Posterior cingulate gyrus (tissue), 11 donors: ENCODE measurements around the gene ST3GAL6.

Experiments
- DNase-seq, 10 donors: peaks; one replicate each; pipeline versions ENCODE4 v3.0.0 to v3.0.0-alpha.2; 2020 to 2021; ENCODE audit warnings: mixed read lengths in 3 of 10
- intact Hi-C: fragments of 100-400 bp; cut with DNase I; formaldehyde crosslinking; loops from one replicate; pipeline ENCODE4 v1.15.1; 2023

Gene ST3GAL6

DNA sequence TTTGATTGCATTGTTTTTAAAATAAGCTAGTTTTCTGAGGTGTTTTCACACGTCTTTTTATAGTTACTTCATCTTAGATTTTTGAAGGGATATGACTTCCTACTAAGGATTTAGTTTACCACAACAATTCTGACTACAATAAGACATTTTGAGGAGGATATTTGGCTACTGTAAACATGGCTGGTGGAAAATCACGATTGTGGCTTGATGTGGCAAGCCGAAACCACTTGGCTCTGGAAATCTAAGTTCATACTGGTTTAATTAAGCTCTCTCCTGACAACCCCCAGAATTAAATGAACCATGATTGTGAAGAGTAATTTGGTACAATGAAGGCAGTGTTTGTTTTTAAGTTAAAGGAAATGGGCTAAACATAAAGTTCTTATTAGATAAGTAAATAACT is 30.8 kb downstream of the ST3GAL6 start:
- no peak for DNase-seq
- intact Hi-C loops: loop anchor here (10.0 kb wide), 1 partner anchor 749 kb away; no protein-coding TSS in a partner anchor

DNA sequence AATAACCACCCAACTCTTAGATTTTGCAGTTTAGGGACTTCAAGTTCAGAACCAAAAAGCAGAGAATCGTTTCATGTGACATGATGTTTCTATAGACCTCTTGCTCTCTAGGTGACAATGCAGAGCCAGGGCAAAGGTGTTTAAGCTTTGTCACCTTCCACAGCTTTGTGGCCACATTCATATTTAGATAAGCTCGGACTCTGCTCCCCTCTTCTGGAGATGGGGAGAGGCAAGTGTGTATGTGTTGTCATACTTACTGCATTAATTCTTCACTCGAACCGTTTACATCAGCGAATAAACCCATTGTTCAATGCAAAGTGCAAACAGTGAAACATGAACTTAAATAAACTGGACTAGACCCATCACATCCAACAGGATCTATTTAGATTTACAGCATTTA is 33.2 kb downstream of the ST3GAL6 start:
- intact Hi-C loops: loop anchor here (5.0 to 10.0 kb wide), 2 partner anchors 194 to 752 kb away; no protein-coding TSS in a partner anchor
- no peak for DNase-seq

DNA sequence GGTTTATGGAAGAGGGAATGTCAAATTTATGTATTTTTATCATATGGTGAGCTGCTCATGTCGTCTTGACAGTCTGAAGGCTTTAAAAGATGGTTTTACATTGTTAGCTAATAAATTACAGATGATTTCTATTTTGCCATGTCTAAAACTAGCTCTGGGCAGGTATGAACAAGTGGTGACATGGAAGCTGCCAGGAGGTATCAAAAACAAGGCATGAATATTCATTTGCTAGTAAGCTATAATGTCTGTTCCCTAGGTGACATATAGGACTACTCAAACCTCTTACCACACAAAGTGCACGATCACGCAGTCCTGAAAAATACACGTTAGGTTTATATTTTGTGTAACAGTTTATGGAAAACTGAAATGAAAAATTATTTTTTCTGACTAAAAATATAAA is 34.8 kb downstream of the ST3GAL6 start:
- intact Hi-C loops: loop anchor here (5.0 to 10.0 kb wide), 2 partner anchors 196 to 753 kb away; no protein-coding TSS in a partner anchor
- no peak for DNase-seq

DNA sequence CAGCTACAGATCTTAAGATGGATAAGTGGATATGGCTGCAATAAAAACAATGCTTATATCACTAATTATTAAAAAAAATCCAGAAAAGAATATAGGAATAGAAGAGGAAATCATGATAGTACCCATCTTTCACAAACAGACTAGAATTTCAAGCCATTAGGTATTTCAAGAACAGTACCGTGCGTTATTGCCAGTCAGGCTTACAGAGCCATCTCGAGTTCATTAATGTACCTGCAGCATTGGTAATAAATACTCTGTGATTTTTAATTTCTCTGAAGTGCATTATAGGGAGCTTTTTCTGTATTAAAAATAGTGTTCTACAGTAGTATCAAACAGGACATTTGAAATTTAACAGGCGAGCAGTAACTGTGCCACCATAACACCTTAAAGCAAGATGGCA is 35.7 kb downstream of the ST3GAL6 start:
- no peak for DNase-seq
- intact Hi-C loops: loop anchor here (5.0 to 10.0 kb wide), 2 partner anchors 197 to 754 kb away; no protein-coding TSS in a partner anchor

DNA sequence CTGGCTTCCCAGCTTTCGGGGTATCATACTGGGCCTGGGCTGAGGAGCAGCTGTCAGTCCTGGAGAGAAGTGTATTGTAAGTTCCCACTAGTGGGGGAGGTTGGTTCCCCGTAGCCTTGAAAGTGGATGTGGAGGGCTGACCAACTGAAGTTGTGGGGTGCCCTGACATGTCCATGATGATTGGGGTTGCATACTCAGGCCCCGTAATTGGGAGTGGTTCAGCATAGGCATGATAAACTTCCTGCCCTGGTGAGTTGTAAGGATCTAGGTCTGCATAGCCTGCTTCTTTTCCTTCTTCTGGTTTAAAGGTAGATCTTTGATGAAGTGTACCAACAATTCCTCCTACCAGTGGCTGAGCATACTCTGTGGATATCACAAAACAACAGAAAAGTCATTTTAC is 36.3 kb downstream of the ST3GAL6 start:
- intact Hi-C loops: loop anchor here (5.0 to 10.0 kb wide), 2 partner anchors 197 to 755 kb away; no protein-coding TSS in a partner anchor
- DNase-seq: no peak

DNA sequence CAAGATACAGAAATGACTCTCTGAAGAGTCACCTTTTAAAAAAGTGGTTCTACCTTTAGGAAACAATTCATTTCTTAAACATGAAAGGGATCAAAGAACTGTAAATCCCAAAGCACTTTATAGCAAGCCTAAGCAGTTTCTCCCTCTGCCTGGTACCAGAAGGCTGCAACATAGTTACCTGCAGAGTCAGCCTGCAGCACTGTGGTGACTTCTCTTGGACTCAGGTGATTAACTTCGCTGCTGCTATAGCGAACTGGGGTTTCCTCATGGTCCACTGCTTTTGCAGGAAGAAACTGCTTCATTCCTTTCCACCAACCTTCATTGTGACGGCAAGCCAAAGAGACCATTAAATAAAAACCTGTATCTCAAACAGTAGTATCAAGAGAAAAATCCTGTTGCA is 37.3 kb downstream of the ST3GAL6 start:
- no peak for DNase-seq
- intact Hi-C loops: no loop called here

DNA sequence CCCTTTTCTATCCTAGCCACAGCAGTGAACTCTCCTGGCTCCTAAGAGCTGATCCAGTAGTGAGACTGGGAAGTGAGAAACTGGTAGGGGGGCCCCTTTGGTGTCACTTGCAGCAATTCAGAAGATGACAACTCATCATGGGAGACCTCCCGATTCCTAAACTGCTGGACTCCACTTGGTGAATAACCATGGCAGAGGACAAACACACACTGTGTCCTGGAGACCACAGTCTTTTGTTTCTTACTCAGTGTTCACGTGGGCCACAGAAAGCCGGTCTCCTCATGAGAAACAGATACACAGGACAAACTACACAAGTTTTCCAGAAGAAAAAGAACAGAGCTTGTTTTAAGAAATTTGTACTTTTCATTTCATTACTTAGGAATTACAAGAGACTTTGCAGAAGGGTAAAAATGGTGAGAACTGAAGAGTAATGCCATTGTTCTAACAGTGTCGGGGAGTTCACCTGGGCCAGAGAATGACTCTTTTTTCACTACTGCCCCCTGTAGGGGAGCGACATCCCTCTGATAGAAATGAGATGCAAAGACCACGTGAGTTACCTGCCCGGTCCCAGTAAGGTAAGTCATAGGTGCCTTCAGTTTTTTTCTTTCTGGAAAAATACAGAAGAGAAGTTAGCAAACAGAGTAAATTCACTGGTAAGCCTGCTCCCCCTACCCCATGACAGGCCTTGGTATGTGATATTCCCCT is 38.1 kb downstream of the ST3GAL6 start:
- intact Hi-C loops: no loop called here
- DNase-seq: no peak

DNA sequence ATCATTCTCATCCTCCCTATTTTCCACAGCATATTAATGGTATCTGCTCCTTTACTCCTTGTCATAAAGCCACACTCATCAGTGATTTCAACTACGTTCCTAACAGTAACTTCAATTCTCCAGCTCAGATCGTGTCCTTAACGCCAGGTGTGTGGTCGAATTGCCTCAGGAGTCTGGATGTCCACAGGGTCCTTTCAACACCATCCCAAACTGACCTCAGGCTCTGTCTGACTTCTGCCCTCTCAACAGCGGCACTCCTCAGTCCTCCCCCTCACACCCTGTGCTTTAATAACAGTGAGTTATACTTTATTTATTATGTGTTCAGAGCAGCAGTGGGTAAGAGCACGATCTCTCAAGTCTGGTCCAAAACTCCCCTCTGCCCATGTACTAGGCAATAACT is 42.4 kb downstream of the ST3GAL6 start:
- DNase-seq: no peak
- intact Hi-C loops: no loop called here

DNA sequence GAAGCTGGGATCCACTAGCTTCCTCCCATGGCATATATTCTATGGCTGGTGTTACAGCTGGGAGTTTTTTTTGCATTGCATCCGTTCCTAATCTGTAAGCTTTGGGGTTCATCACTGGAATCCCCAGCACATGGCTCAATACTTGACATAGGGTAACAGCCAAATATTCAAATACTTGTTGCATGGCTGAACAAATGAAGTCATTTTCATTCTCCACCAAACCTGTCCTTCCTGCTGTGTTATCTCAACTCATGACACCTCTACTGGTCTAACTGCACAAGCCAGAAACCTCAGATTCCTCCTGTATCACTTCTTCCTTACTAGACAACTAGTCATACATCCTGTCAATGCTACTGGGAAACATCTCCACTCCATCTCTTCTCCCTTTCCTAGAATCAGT is 43.4 kb downstream of the ST3GAL6 start:
- intact Hi-C loops: no loop called here
- no peak for DNase-seq

DNA sequence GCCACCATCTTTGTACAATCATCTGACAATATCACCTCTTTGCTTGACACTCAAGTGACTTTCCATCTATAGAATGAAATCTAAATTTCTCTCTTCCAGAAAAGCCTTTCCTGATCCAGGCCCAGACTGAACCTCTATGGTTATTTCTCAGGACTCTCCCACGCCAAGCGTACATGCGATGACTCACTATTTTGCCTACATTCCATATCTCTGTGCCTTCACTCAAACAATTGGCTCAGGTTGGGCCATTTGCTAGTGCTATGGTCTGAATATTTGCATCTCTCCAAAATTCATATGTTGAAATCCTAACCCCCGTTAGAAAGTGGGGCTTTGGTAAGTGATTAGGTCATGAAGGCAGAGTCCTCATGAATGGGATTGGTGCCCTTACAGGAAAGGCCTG is 43.9 kb downstream of the ST3GAL6 start:
- intact Hi-C loops: no loop called here
- DNase-seq: no peak

DNA sequence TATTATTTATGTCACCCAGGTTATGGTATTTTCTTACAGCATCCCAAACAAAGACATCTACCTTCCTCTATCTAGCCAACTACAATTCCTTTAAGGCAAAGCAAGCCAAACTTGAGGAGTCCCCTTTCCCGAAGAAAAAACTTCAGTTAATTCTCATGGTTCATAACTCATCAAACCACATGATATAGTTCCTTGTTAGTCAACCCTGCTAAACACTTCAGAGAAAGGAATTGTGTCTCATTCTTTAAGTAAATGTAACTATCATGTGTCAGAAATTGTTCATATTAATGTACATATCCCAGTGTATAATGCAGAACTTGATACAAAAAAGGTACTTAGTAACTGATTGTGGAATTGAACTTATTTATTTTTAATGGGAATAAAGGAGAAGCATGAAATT is 44.4 kb downstream of the ST3GAL6 start:
- DNase-seq: no peak

DNA sequence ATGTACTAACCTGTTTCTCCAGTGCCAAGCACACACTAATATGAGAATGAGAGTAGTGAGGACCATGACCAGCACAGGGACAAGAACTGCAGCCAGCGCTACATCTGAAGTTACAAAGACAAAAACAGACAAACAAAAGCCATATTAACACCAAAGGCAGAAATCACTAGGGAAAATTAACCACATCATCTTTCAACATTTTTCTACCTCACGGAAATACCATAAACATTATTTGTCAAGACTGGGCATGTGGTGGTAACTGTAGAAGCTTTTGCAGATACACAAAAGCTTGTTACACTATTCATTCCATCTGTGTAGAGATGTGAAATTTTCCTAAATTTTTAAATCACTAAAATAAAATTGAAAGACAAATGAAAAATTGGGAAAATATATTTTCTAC is 44.9 kb downstream of the ST3GAL6 start:
- no peak for DNase-seq
- intact Hi-C loops: no loop called here

More for the DNA sequence above, 44.4 kb downstream of the ST3GAL6 start:
- intact Hi-C loops: no loop called here

DNA sequence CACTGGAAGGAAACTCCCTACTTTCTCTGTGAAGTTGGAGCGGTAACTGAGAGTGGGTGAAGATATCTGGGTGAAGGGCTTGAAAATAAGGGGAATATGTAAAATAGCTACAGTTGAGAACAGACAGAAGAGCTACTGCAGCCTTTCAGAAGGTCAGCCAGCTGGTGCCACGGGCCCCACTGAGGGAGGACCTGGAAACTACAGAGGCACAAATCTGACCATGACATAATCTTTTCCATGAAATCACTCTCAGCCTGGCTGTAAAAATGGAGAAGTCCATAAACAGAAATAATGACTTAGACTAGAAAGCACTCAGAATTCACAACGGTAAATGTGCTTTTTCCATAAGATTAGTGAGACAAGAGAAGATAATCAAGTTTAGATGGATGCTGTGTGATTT is 46.4 kb downstream of the ST3GAL6 start:
- DNase-seq: no peak
- intact Hi-C loops: no loop called here

DNA sequence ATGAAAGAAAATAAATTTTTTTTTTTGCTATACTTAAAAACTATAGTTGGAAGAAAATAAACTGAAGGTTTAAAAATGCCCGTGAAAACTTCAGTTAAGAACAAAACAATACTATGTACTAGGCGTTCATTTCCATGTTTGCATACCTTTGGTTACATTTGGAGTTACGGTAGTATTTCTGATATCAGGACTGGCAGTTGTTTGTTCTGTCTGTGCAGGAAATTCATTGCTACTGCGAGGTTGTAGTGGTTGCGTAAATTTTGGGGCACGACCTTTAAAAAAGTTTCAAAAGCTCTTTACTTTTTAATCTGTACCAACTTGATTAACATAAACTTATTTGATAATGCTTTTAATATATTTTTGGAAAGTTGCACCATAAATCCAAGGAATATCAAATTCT is 47.9 kb downstream of the ST3GAL6 start:
- intact Hi-C loops: loop anchor here (10.0 kb wide), 1 partner anchor 944 kb away; no protein-coding TSS in a partner anchor

DNA sequence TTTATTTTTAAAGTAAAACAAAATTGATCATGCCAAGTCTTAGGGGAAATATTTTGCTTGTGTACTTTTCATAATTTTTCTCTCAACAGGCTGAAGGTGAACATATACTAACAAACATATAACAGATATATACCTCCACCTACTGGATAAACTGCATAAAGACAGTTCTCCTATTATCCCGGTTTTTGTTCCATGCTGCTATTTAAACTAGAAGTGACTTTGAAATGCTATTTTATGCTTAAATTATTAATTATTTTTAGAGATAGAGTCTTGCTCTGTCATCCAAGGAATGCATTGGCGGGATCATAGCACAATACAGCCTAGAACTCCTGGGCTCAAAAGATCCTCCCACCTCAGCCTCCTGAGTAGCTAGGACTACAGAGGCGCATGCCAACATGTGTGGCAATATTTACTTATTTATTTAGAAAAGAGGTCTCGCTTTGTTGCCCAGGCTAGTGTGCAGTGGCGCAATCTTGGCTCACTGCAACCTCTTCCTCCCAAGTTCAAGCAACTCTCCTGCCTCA is 49.8 kb downstream of the ST3GAL6 start:
- DNase-seq: no peak
- intact Hi-C loops: loop anchor here (2.0 to 10.0 kb wide), 2 partner anchors 210 to 942 kb away; no protein-coding TSS in a partner anchor

More for the DNA sequence above, 47.9 kb downstream of the ST3GAL6 start:
- DNase-seq: no peak

DNA sequence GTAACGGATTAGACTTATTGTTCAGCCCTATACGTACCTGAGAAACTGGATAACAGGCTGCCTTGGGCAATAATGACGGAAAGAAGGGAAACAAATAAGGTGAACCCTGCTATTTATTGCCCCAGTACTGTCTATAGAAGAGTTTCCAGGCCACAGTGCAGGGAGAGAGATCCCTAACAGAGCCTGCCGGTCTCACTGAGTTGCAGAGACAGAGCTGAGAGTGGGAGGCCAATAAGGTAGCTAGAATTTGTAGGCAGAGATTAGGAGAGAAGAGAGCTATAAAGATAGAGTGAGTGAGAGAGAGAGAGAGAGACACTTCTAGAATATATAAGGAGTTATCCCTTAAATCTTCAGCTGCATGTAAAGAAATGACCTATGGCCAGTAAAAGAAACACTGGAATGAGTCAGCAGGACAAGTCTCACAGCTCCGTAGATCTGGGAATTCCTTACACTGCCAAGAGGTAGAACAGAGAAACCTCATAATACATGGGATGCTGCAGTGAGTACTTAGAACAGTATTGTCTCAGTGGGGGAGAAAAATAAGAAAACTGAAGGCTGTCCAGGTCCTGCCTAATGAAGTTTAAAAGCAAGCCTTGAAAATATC is 51.8 kb downstream of the ST3GAL6 start:
- intact Hi-C loops: loop anchor here (5.0 to 10.0 kb wide), 2 partner anchors 87 to 940 kb away; partner anchors contain the start of gene DCBLD2
- DNase-seq: no peak

DNA sequence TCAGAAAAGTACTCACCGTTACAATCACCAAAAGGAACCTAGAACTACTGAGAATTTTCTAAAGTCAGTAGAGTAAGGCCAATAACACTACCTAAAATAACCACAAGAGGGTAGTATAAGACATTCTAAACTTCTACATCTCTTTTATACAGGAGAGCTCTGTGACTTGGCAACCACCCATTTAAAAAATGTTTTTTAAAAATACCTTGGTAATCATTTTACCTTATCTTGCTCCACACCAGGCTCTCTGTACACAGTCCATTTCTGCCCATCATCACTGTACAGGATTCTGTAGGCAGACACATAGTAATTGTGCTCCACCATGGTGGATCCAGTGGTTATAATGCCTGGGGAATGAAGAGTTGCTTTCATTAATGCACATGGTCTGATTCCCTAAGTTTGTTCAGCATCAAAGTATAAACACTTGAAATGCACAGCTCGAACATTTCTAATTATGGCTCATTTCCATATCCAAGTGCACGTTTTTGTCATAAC is 54.5 kb downstream of the ST3GAL6 start:
- no peak for DNase-seq
- intact Hi-C loops: loop anchor here (1.0 to 10.0 kb wide), 3 partner anchors 85 to 937 kb away; partner anchors contain the start of gene DCBLD2

DNA sequence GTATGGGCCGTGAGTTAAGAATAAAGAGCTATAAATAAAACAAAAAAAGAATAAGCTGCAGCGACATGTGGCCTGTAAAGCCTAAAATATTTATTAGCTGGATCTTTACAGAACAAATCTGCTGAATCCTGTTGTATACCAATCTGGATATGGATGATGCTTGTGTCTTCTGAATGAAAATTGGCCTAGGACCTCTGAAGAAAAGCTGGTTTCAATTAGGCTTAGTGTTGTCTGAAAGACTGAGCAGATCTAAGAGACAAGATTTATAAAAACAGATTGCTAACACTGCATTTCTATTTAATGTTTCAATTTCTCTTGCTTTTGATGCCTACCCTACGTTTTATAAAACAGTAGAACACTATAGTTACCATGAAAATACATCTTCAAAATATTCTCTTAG is 57.9 kb downstream of the ST3GAL6 start:
- intact Hi-C loops: no loop called here
- no peak for DNase-seq

DNA sequence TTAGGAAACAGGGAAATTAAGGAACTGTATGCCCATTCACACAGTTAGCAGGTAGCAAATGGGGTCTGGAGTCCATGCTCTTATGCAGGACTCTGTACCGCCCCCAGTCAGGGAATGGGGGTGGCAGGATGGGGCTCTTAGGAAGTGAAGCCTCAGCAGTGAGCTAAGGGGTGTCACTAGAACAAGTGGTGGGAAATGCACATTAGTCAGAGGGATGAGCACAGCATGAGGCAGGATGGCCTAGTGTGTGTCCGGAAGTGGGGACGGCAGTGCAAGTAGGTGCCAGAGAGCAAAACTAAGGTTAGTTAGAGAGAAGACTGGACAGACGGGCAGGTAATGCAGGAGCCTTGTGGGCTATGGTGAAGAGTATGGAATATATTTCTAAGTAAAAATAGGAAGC is 60.7 kb downstream of the ST3GAL6 start:
- DNase-seq: no peak
- intact Hi-C loops: no loop called here

DNA sequence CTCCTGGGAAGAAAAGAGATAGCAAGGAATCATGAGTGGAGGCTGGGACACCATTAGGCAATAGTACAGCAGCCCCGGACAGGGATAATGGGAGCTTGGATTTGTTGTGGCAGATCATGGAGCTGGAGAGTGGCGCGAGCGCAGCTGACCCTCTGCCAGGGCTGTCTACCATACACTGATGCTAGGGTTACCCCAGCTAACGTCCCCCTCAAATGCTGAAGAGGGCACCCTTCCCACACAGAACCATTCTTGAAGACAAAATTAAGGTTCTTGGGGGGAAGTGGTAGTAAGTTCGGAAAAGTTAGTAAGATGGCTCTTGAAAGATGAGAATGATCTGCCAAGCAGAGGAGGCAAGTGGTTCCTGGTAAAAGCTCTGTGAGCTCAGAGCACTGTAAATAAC is 61.1 kb downstream of the ST3GAL6 start:
- intact Hi-C loops: no loop called here
- no peak for DNase-seq

DNA sequence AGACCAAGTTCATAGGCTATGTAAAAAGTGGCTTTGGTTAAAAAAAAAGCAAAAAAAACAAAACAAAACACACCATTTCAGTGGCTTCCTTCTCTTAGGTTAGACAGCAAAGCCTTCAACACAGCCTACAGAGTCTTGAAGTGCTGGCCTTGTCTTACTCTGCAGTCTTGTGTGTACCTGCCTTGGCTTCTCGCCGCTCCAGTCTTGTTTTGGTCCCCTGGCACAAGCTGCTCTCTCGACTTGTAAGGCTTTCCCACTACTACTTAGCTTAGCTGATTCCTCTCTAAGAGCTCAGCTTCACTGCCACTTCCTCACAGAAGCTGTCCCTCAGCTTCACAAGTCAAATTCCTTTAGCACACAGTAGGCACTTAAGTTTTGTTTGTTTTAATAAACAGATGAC is 63.0 kb downstream of the ST3GAL6 start:
- intact Hi-C loops: no loop called here
- DNase-seq: no peak
